HepG2 (cell line): ENCODE data around the gene P2RX3. TPM values are rescaled to one million over a fixed set of nuclear protein-coding genes. Genes with fewer than 3 reads are reported as not detected.

Experiments used
- CREB1 ChIP-seq, 2 experiments: fragments of 450-650 bp in 1 of 2; IDR thresholded peaks; 2 replicates each; pipeline ENCODE4 v1.6.1; 2016 to 2017; ENCODE audit warnings: control low read depth in 1 of 2, mild to moderate bottlenecking in 1 of 2, missing compliant biosample characterization in 1 of 2, missing genetic modification characterization in 1 of 2
- ELF3 ChIP-seq: IDR thresholded peaks from 2 replicates; pipeline ENCODE4 v1.6.1; 2016; ENCODE audit warnings: missing genetic modification reagents, missing compliant biosample characterization
- FLYWCH1 ChIP-seq: sonication (generic); formaldehyde crosslinking; IDR thresholded peaks from 2 replicates; pipeline ENCODE4 v1.8.1; 2023; ENCODE audit warnings: mild to moderate bottlenecking, missing genetic modification reagents
- FOXK1 ChIP-seq: sonication (generic); formaldehyde crosslinking; IDR thresholded peaks from 2 replicates; pipeline ENCODE4 v1.4.0; 2020; ENCODE audit warnings: low read depth, missing genetic modification reagents, borderline replicate concordance
- GABPB1 ChIP-seq: IDR thresholded peaks from 2 replicates; pipeline ENCODE4 v1.6.1; 2016; ENCODE audit warnings: mild to moderate bottlenecking, missing genetic modification reagents, moderate library complexity, missing compliant biosample characterization
- GFI1 ChIP-seq: sonication (generic); formaldehyde crosslinking; IDR thresholded peaks from 2 replicates; pipeline ENCODE4 v1.5.0; 2020; ENCODE audit warnings: missing genetic modification reagents, mild to moderate bottlenecking, borderline replicate concordance
- HINFP ChIP-seq: sonication (generic); formaldehyde crosslinking; IDR thresholded peaks from 2 replicates; pipeline ENCODE4 v1.4.0; 2020; ENCODE audit warnings: low read depth, mild to moderate bottlenecking, missing genetic modification reagents
- HOXA9 ChIP-seq: sonication (generic); formaldehyde crosslinking; IDR thresholded peaks from 2 replicates; pipeline ENCODE4 v1.8.1; 2022; ENCODE audit warnings: missing genetic modification reagents, mild to moderate bottlenecking, moderate library complexity, borderline replicate concordance
- JUNB ChIP-seq: sonication (generic); formaldehyde crosslinking; IDR thresholded peaks from 2 replicates; pipeline ENCODE4 v1.8.0; 2022; ENCODE audit warnings: missing genetic modification reagents, mild to moderate bottlenecking, borderline replicate concordance
- KLF15 ChIP-seq: sonication (generic); formaldehyde crosslinking; IDR thresholded peaks from 2 replicates; pipeline ENCODE4 v1.8.1; 2023; ENCODE audit warnings: borderline replicate concordance, mild to moderate bottlenecking, inconsistent platforms, missing genetic modification reagents, mixed read lengths
- MED8 ChIP-seq: sonication (generic); formaldehyde crosslinking; IDR thresholded peaks from 2 replicates; pipeline ENCODE4 v1.8.1; 2023; ENCODE audit warnings: mild to moderate bottlenecking, missing genetic modification reagents; ENCODE audit not compliant: insufficient replicate concordance
- NFE2L1 ChIP-seq: sonication (generic); formaldehyde crosslinking; IDR thresholded peaks from 2 replicates; pipeline ENCODE4 v1.4.0; 2020; ENCODE audit warnings: missing genetic modification reagents, mild to moderate bottlenecking, borderline replicate concordance
- SOX6 ChIP-seq, 2 experiments: fragments of 450-650 bp in 1 of 2; sonication (generic) in 1 of 2; formaldehyde crosslinking in 1 of 2; IDR thresholded peaks; 2 replicates each; pipeline versions ENCODE4 v1.4.0 to v1.6.1; 2017 to 2020; ENCODE audit warnings: antibody characterized with exemption in 1 of 2, mild to moderate bottlenecking in 1 of 2, missing genetic modification reagents in 1 of 2
- TFDP2 ChIP-seq: sonication (generic); formaldehyde crosslinking; IDR thresholded peaks from 2 replicates; pipeline ENCODE4 v1.4.0; 2020; ENCODE audit warnings: missing genetic modification reagents
- THRA ChIP-seq: sonication (generic); formaldehyde crosslinking; IDR thresholded peaks from 2 replicates; pipeline ENCODE4 v1.4.0; 2020; ENCODE audit warnings: missing genetic modification reagents, borderline replicate concordance
- USF2 ChIP-seq, 2 experiments: sonication (generic) in 1 of 2; formaldehyde crosslinking in 1 of 2; IDR thresholded peaks; 2 replicates each; pipeline versions ENCODE4 v1.5.1 to v1.6.1; 2011 to 2020; ENCODE audit warnings: borderline replicate concordance in 1 of 2, low read depth in 1 of 2, low read length in 1 of 2, mild to moderate bottlenecking in 1 of 2, missing genetic modification reagents in 1 of 2, moderate library complexity in 1 of 2
- ZNF124 ChIP-seq: sonication (generic); formaldehyde crosslinking; IDR thresholded peaks from 2 replicates; pipeline ENCODE4 v1.4.0; 2020; ENCODE audit warnings: missing genetic modification reagents
- ZNF326 ChIP-seq: sonication (generic); formaldehyde crosslinking; IDR thresholded peaks from 2 replicates; pipeline ENCODE4 v1.4.0; 2020; ENCODE audit warnings: missing genetic modification reagents, borderline replicate concordance
- ZNF501 ChIP-seq: sonication (generic); formaldehyde crosslinking; IDR thresholded peaks from 2 replicates; pipeline ENCODE4 v1.5.1; 2020; ENCODE audit warnings: mild to moderate bottlenecking, moderate library complexity, missing genetic modification reagents
- ZNF615 ChIP-seq: sonication (generic); formaldehyde crosslinking; IDR thresholded peaks from 2 replicates; pipeline ENCODE4 v1.5.0; 2020; ENCODE audit warnings: mild to moderate bottlenecking, missing genetic modification reagents, borderline replicate concordance
- ZSCAN22 ChIP-seq: sonication (generic); formaldehyde crosslinking; IDR thresholded peaks from 2 replicates; pipeline ENCODE4 v1.4.0; 2020; ENCODE audit warnings: mild to moderate bottlenecking, missing genetic modification reagents
- polyA plus RNA-seq, 8 experiments: library from polyadenylated mRNA; depleted of rRNA in 3 of 8; stranded (reverse) in 7 of 8; unstranded in 1 of 8; fragments of >200 nt; fragmentation: Illumina TruSeq in 4 of 8; extraction: Trizol in 4 of 8; gene quantifications; 2 replicates each; pipeline versions ENCODE4 v1.2.1 to v1.2.3, GENCODE V29; 2011 to 2016; ENCODE audit warnings: low read depth in 4 of 8, missing spikeins in 1 of 8, mixed read lengths in 1 of 8; ENCODE audit not compliant: insufficient read depth in 1 of 8
- total RNA-seq, 5 experiments: library from RNA; depleted of rRNA; stranded (reverse); fragments of >200 nt; fragmentation: Illumina TruSeq; extraction: Trizol; gene quantifications; 2 replicates each; pipeline ENCODE4 v1.2.3, GENCODE V29; 2016; ENCODE audit warnings: low read depth in 1 of 5

P2RX3 gene
- total and polyA plus RNA-seq, 2 of the 13 experiments (the other 11 are each of a cell fraction or from before 2014, with no cell fraction given) = 0.08 TPM; not detected in 1

GRCh38 chr11:57306161-57306876, 31.8 kb upstream of the P2RX3 start (continued):
- no peak for TF ChIP-seq ELF3 (CRISPR knock-in tag)
- no peak for TF ChIP-seq KLF15
- TF ChIP-seq ZNF124 (CRISPR knock-in tag) = no peak
- TF ChIP-seq NFE2L1 = no peak
- no peak for TF ChIP-seq TFDP2 (CRISPR knock-in tag)
- TF ChIP-seq GABPB1 = no peak
- TF ChIP-seq FLYWCH1 (CRISPR knock-in tag) = no peak
- TF ChIP-seq MED8 = no peak
- no peak for TF ChIP-seq ZNF326
- no peak for TF ChIP-seq ZSCAN22
- TF ChIP-seq HOXA9 (CRISPR knock-in tag) = no peak
- no peak for TF ChIP-seq ZNF615 (CRISPR knock-in tag)
- TF ChIP-seq FOXK1 = no peak
- TF ChIP-seq GFI1 (CRISPR knock-in tag) = 0 out of 2 replicates have a peak, but pooled peaks have one; percentile 26
- no peak for TF ChIP-seq HINFP (CRISPR knock-in tag)
- TF ChIP-seq ZNF501 (CRISPR knock-in tag) = no peak
- no peak for TF ChIP-seq CREB1 (IDR thresholded peaks at IDR 0.05)
- TF ChIP-seq CREB1 (CRISPR knock-in tag; IDR thresholded peaks at IDR 0.05) = peak; percentile 40; the same call in 1 of the 2 replicates
- TF ChIP-seq USF2 (IDR thresholded peaks at IDR 0.05; ENCODE audit: low read depth, low read length) = no peak
- no peak for TF ChIP-seq USF2 (CRISPR knock-in tag; IDR thresholded peaks at IDR 0.05; ENCODE audit: borderline replicate concordance)
- TF ChIP-seq JUNB = no peak
- TF ChIP-seq THRA (CRISPR knock-in tag) = peak; percentile 43; the same call in 1 of the 2 replicates
- no peak for TF ChIP-seq SOX6 (IDR thresholded peaks at IDR 0.05)
- peak; percentile 64; the same call in 1 of the 2 replicates for TF ChIP-seq SOX6 (CRISPR knock-in tag; IDR thresholded peaks at IDR 0.05)
